Prostate gland (tissue), 2 donors: ENCODE measurements around the gene CASKIN1. TPM values are rescaled to one million over a fixed set of nuclear protein-coding genes. Genes with fewer than 3 reads are reported as not detected.

Source experiments
- DNase-seq: peaks from one replicate; pipeline ENCODE4 v3.0.0-alpha.2; 2019; ENCODE audit warnings: low spot score
- H3K27ac ChIP-seq, 2 donors: fragments of 200-600 bp; sonication (generic); 2 replicates each; pipeline ENCODE4 v1.5.1; 2017 to 2019
- H3K27me3 ChIP-seq: fragments of 200-600 bp; sonication (generic); replicated peaks from 2 replicates; pipeline ENCODE4 v1.5.1; 2019; ENCODE audit not compliant: insufficient read depth
- H3K36me3 ChIP-seq, 2 donors: fragments of 200-600 bp; sonication (generic); 1 replicate in 1 of 2; 2 replicates in 1 of 2; pipeline versions ENCODE4 v1.5.1 to v1.8.1; 2017 to 2019
- H3K4me1 ChIP-seq: fragments of 200-600 bp; sonication (generic); replicated peaks from 2 replicates; pipeline ENCODE4 v1.5.1; 2019
- H3K4me3 ChIP-seq, 2 donors: fragments of 200-600 bp; sonication (generic); 2 replicates each; pipeline ENCODE4 v1.5.1; 2017 to 2019
- H3K9me3 ChIP-seq: fragments of 200-600 bp; sonication (generic); 2 replicates; pipeline ENCODE4 v1.5.1; 2017
- POLR2A ChIP-seq: fragments of 450-650 bp; IDR thresholded peaks from one replicate; pipeline ENCODE4 v1.6.1; 2016; ENCODE audit warnings: antibody characterized with exemption, mild to moderate bottlenecking
- POLR2AphosphoS5 ChIP-seq: sonication (generic); formaldehyde crosslinking; IDR thresholded peaks from one replicate; pipeline ENCODE4 v1.6.1; 2017; ENCODE audit warnings: antibody characterized with exemption
- WGBS: methylation state at CpG from one replicate; pipeline ENCODE4 v1.1.5; 2018; 5-methylcytosine and 5-hydroxymethylcytosine counted together
- intact Hi-C: fragments of 100-400 bp; cut with DNase I; formaldehyde crosslinking; loops from one replicate; pipeline ENCODE4 v1.14.2; 2022
- total RNA-seq, 2 donors: library from RNA; depleted of rRNA; stranded (reverse); fragments of >200 nt; gene quantifications; one replicate each; pipeline ENCODE4 v1.1.0, GENCODE V29; 2016
- TF ChIP-seq, protein P1 (sequence below), 4 experiments: fragments of 200-600 bp in 2 of 4; fragments of 450-650 bp in 2 of 4; sonication (generic) in 2 of 4; IDR thresholded peaks; 1 replicate in 3 of 4; 2 replicates in 1 of 4; pipeline ENCODE4 v1.5.1; 2016 to 2019; ENCODE audit warnings: antibody characterized with exemption in 4 of 4, mild to moderate bottlenecking in 2 of 4, moderate library complexity in 2 of 4

CASKIN1 gene
- total RNA-seq, 2 donors from 2014 or later = 0.77 to 5.3 TPM

- H3K4me3 ChIP-seq = no peak overlapping the region
- no peak overlapping the region for H3K27ac ChIP-seq
- H3K9me3 ChIP-seq = no peaks in the 10 kb centered on the region
- no peaks in the 10 kb centered on the region for H3K27me3 ChIP-seq
- no peaks in the 10 kb centered on the region for H3K4me1 ChIP-seq
- no peak for DNase-seq
- intact Hi-C loops = no loop called here
- no peaks in the 10 kb centered on the region for H3K36me3 ChIP-seq
- TF ChIP-seq POLR2AphosphoS5 (no peak), POLR2A (no peak)
- TF ChIP-seq, protein P1, sequence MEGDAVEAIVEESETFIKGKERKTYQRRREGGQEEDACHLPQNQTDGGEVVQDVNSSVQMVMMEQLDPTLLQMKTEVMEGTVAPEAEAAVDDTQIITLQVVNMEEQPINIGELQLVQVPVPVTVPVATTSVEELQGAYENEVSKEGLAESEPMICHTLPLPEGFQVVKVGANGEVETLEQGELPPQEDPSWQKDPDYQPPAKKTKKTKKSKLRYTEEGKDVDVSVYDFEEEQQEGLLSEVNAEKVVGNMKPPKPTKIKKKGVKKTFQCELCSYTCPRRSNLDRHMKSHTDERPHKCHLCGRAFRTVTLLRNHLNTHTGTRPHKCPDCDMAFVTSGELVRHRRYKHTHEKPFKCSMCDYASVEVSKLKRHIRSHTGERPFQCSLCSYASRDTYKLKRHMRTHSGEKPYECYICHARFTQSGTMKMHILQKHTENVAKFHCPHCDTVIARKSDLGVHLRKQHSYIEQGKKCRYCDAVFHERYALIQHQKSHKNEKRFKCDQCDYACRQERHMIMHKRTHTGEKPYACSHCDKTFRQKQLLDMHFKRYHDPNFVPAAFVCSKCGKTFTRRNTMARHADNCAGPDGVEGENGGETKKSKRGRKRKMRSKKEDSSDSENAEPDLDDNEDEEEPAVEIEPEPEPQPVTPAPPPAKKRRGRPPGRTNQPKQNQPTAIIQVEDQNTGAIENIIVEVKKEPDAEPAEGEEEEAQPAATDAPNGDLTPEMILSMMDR (IDR thresholded peaks at IDR 0.05) = no peak
- 84% methylated on average over 37 of the region's 46 CpGs for WGBS
Observed at GRCh38 chr16:2180962-2181923, 15.2 kb downstream of the CASKIN1 start.

- no peak overlapping the region for H3K27ac ChIP-seq
- H3K4me1 ChIP-seq = no peaks in the 10 kb centered on the region
- no peaks in the 10 kb centered on the region for H3K9me3 ChIP-seq
- WGBS = 95% methylated on average over 39 of the region's 43 CpGs
- H3K27me3 ChIP-seq = no peaks in the 10 kb centered on the region
- H3K36me3 ChIP-seq = peaks cover 0 to 4% of the 10 kb centered on the region in 2 donors
- TF ChIP-seq POLR2A (no peak), POLR2AphosphoS5 (no peak)
- TF ChIP-seq, protein P1 (IDR thresholded peaks at IDR 0.05) = no peak
- H3K4me3 ChIP-seq = no peak overlapping the region
- intact Hi-C loops = no loop called here
- DNase-seq = no peak
Observed at GRCh38 chr16:2180461-2180860, 15.9 kb downstream of the CASKIN1 start.

DNA sequence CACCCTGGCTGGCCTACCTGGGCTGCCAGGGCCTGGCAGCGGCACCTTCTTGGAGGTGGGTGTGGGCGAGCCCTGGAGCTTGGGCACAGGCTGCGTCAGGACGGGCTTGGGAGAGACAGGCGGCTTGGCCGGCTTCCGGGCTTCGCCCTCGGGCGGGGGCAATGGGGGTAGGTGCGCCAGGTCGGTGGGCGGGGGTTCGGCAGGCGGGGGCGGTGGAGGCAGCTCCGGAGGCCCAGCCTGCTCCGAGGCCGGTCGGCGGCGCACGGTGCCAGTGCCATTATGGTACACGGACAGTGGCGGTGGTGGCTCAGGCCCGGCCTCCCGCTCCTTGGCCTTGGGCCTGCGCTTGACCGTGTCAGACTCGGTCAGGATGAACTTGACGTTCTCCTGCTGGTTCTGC, 16.8 kb downstream of the CASKIN1 start:
- Histone ChIP-seq H3K27ac (no peak overlapping the region), H3K4me3 (no peak overlapping the region), H3K4me1 (no peaks in the 10 kb centered on the region), H3K27me3 (no peaks in the 10 kb centered on the region), H3K9me3 (no peaks in the 10 kb centered on the region), H3K36me3 (peaks cover 0 to 4% of the 10 kb centered on the region in 2 donors)
- no peak for DNase-seq
- intact Hi-C loops = no loop called here
- TF ChIP-seq POLR2AphosphoS5 (no peak), POLR2A (no peak)
- TF ChIP-seq, protein P1 (IDR thresholded peaks at IDR 0.05) = no peak
- WGBS = 91% methylated on average over 27 of the region's 31 CpGs

GRCh38 chr16:2179107-2179501, 17.3 kb downstream of the CASKIN1 start:
- no peak overlapping the region for H3K4me3 ChIP-seq
- TF ChIP-seq POLR2A (no peak), POLR2AphosphoS5 (no peak)
- TF ChIP-seq, protein P1 (IDR thresholded peaks at IDR 0.05) = no peak
- WGBS = 31% methylated on average over 48 of the region's 50 CpGs
- no peak for DNase-seq
- no peak overlapping the region for H3K27ac ChIP-seq
- H3K9me3 ChIP-seq = no peaks in the 10 kb centered on the region
- no peaks in the 10 kb centered on the region for H3K27me3 ChIP-seq
- intact Hi-C loops = no loop called here
- no peaks in the 10 kb centered on the region for H3K4me1 ChIP-seq
- H3K36me3 ChIP-seq = peaks cover 0 to 4% of the 10 kb centered on the region in 2 donors
